ENCODE measurements around the gene ANG.

Gene ANG

GRCh38 chr14:20682435-20683124, 6.0 kb upstream of the ANG start:
- no peak for TF ChIP-seq CTCF (conservative IDR thresholded peaks at IDR 0.05; ENCODE audit: low read depth, low read length)
- DNase-seq (ENCODE audit: low read depth), result peak; percentile 62
- H3K4me3 ChIP-seq (ENCODE audit: low read length), result peak overlapping the region; percentile 82

- peak; percentile 55 for DNase-seq (ENCODE audit: low read depth)
- TF ChIP-seq CTCF (conservative IDR thresholded peaks at IDR 0.05; ENCODE audit: low read depth, low read length), result no peak
Measured at GRCh38 chr14:20683125-20683890, 5.3 kb upstream of the ANG start.

DNA sequence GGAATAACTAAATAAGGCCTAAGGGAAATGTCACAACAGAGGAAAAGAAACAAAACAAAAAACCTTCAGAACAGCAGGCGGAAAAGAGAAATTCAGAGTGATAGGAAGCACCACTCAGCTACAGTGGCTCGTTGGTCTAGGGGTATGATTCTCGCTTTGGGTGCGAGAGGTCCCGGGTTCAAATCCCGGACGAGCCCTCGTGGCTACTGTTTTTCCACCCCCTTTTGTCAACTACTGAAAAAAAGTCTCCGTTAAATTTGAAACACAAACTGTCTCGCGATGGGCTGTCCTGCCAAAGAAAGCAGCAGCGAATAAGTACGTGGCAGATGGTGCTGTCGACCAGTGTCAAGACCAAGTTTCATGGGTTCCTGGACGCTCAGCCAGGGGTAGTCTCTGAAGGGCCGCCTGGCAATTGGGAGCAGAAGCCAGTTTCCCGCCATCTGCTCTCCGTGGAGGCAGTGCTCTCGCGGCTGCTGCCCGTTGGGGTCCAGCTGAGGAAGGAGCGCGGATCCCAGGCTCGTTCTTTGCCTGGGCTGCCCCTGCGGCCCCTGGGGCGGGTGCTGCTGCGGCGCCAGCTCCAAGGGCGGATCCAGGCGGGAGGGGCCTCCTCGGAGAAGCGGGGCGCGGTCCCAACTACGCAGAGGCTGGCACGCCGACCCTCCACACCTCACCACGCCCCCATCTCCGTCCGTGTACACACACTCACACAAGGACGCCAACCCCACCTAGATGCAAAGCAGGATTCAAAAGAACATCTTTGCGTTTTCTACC, 4.5 kb upstream of the ANG start, which contains the start of gene RNASE4:
Gene RNASE4, plus strand, starts transcription at position 670 of the 771 bp plus-strand sequence. CDS start 14,812 bp downstream, outside the sequence.
- no peak for DNase-seq (ENCODE audit: low read depth)
- H3K4me3 ChIP-seq (ENCODE audit: low read length), result peak within 1 kb of the TSS; percentile 82
- no peak for TF ChIP-seq CTCF (conservative IDR thresholded peaks at IDR 0.05; ENCODE audit: low read depth, low read length)

More at GRCh38 chr14:20683125-20683890, 5.3 kb upstream of the ANG start:
- peak overlapping the region; percentile 82 for H3K4me3 ChIP-seq (ENCODE audit: low read length)

GRCh38 chr14:20684662-20685456, 3.7 kb upstream of the ANG start:
- DNase-seq (ENCODE audit: low read depth), result no peak
- H3K4me3 ChIP-seq (ENCODE audit: low read length), result peak overlapping the region; percentile 82
- no peak for TF ChIP-seq CTCF (conservative IDR thresholded peaks at IDR 0.05; ENCODE audit: low read depth, low read length)

GRCh38 chr14:20686386-20687143, 2.0 kb upstream of the ANG start:
- no peak overlapping the region for H3K4me3 ChIP-seq (ENCODE audit: low read length)
- TF ChIP-seq CTCF (conservative IDR thresholded peaks at IDR 0.05; ENCODE audit: low read depth, low read length), result no peak
- DNase-seq (ENCODE audit: low read depth), result no peak
